A549 (cell line): Measurements from ENCODE around the gene ATP11A. TPM values are rescaled to one million over a fixed set of nuclear protein-coding genes. Genes with fewer than 3 reads are reported as not detected.

Source experiments
- ATAC-seq, 2 experiments: fragments of 200-7000 bp in 1 of 2; fragments of >200 bp in 1 of 2; cut with Nextera tagmentation in 1 of 2; cut with Tn5 transposase in 1 of 2; 3 replicates each; pipeline versions ENCODE4 v1.8.0 to v1.9.1; 2018 to 2020; ENCODE audit warnings: mild to moderate bottlenecking in 1 of 2, moderate library complexity in 1 of 2
- CTCF ChIA-PET: fragments of 300-600 bp; sonication (Branson Sonifier 250); formaldehyde crosslinking; extraction: SDS; loops from one replicate; lab custom pipeline; 2021; ENCODE audit warnings: antibody characterized with exemption, inconsistent platforms; lab: Yijun Ruan, JAX
- POLR2A ChIA-PET: fragments of 350-600 bp; formaldehyde crosslinking; extraction: SDS; loops from one replicate; lab custom pipeline; 2021; ENCODE audit warnings: antibody characterized with exemption, inconsistent platforms; lab: Yijun Ruan, JAX
- DNase-seq, 2 experiments: peaks; one replicate each; pipeline versions ENCODE4 v3.0.0 to v3.0.0-alpha.2; 2011 to 2016; ENCODE audit warnings: low read depth in 1 of 2, low spot score in 1 of 2
- FAIRE-seq: peaks from 2 replicates; lab custom pipeline; 2011; peaks lifted over from hg19 to GRCh38; lab: Jason Lieb, UNC
- H3K27ac ChIP-seq, 2 experiments: fragments of >200 bp; sonication (Bioruptor Twin); formaldehyde crosslinking; 3 replicates each; pipeline ENCODE4 v1.5.1; 2016 to 2017
- H3K4me1 ChIP-seq: fragments of >200 bp; sonication (Bioruptor Twin); formaldehyde crosslinking; 3 replicates; pipeline ENCODE4 v1.6.1; 2016
- H3K4me2 ChIP-seq: fragments of >200 bp; sonication (Bioruptor Twin); formaldehyde crosslinking; 3 replicates; pipeline ENCODE4 v1.6.1; 2016
- H3K4me3 ChIP-seq: fragments of >200 bp; sonication (Bioruptor Twin); formaldehyde crosslinking; 3 replicates; pipeline ENCODE4 v1.5.1; 2016
- H3K9me3 ChIP-seq: fragments of >200 bp; sonication (Bioruptor Twin); formaldehyde crosslinking; 3 replicates; pipeline ENCODE4 v1.6.1; 2016
- BCL3 ChIP-seq: fragments of >200 bp; sonication (Bioruptor Twin); formaldehyde crosslinking; IDR thresholded peaks from 3 replicates; pipeline ENCODE4 v1.6.1; 2016
- BHLHE40 ChIP-seq: IDR thresholded peaks from 2 replicates; pipeline ENCODE4 v1.6.1; 2012; ENCODE audit warnings: low read depth, low read length, inconsistent platforms
- CBX8 ChIP-seq: fragments of 200-600 bp; sonication (generic); IDR thresholded peaks from 2 replicates; pipeline ENCODE4 v1.6.1; 2016
- CHD2 ChIP-seq: fragments of 150-350 bp; IDR thresholded peaks from 2 replicates; pipeline ENCODE4 v1.6.1; 2014; ENCODE audit warnings: low read length; ENCODE audit not compliant: partially characterized antibody
- EHF ChIP-seq: fragments of 250-450 bp; sonication (Bioruptor Pico); IDR thresholded peaks from 2 replicates; pipeline ENCODE4 v1.5.0; 2020; ENCODE audit warnings: mild to moderate bottlenecking
- ELK1 ChIP-seq: fragments of 150-350 bp; IDR thresholded peaks from 2 replicates; pipeline ENCODE4 v1.6.1; 2014; ENCODE audit warnings: low read depth, mild to moderate bottlenecking, low read length
- EP300 ChIP-seq, 2 experiments: fragments of >200 bp; sonication (Bioruptor Twin); formaldehyde crosslinking; IDR thresholded peaks; 2 replicates in 1 of 2; 3 replicates in 1 of 2; pipeline ENCODE4 v1.6.1; 2016 to 2017
- GATA3 ChIP-seq: IDR thresholded peaks from 2 replicates; pipeline ENCODE4 v1.6.1; 2012; ENCODE audit warnings: borderline replicate concordance
- HDAC2 ChIP-seq: fragments of 200-600 bp; sonication (generic); IDR thresholded peaks from 2 replicates; pipeline ENCODE4 v1.6.1; 2016
- HES2 ChIP-seq: fragments of >200 bp; sonication (Bioruptor Twin); formaldehyde crosslinking; IDR thresholded peaks from 2 replicates; pipeline ENCODE4 v1.6.1; 2016
- HEYL ChIP-seq: fragments of 250-450 bp; sonication (Bioruptor Pico); IDR thresholded peaks from 2 replicates; pipeline ENCODE4 v1.8.0; 2021; ENCODE audit warnings: mild to moderate bottlenecking, moderate library complexity
- HMGXB4 ChIP-seq: fragments of 250-450 bp; sonication (Bioruptor Pico); IDR thresholded peaks from 2 replicates; pipeline ENCODE4 v1.5.0; 2021; ENCODE audit warnings: mild to moderate bottlenecking, moderate library complexity, borderline replicate concordance
- HOXB13 ChIP-seq: fragments of 250-450 bp; sonication (Bioruptor Pico); IDR thresholded peaks from 2 replicates; pipeline ENCODE4 v1.5.0; 2020; ENCODE audit warnings: low read depth, mild to moderate bottlenecking, moderate library complexity
- HOXB5 ChIP-seq: fragments of 250-450 bp; sonication (Bioruptor Pico); IDR thresholded peaks from 2 replicates; pipeline ENCODE4 v1.5.0; 2020; ENCODE audit warnings: mild to moderate bottlenecking, moderate library complexity
- JUNB ChIP-seq: fragments of >200 bp; sonication (Bioruptor Twin); formaldehyde crosslinking; IDR thresholded peaks from 2 replicates; pipeline ENCODE4 v1.6.1; 2016
- PHF8 ChIP-seq: fragments of 200-600 bp; sonication (generic); IDR thresholded peaks from 2 replicates; pipeline ENCODE4 v1.6.1; 2016; ENCODE audit warnings: low read depth, mild to moderate bottlenecking, antibody characterized with exemption, moderate library complexity, borderline replicate concordance
- RARB ChIP-seq: fragments of 250-450 bp; sonication (Bioruptor Pico); IDR thresholded peaks from 2 replicates; pipeline ENCODE4 v1.8.0; 2021; ENCODE audit warnings: mild to moderate bottlenecking, moderate library complexity
- SMC3 ChIP-seq: fragments of >200 bp; sonication (Bioruptor Twin); formaldehyde crosslinking; IDR thresholded peaks from 3 replicates; pipeline ENCODE4 v1.6.1; 2018; ENCODE audit warnings: inconsistent platforms
- TP53 ChIP-seq: fragments of 250-450 bp; sonication (Bioruptor Pico); IDR thresholded peaks from 2 replicates; pipeline ENCODE4 v1.5.0; 2021; ENCODE audit warnings: mild to moderate bottlenecking, moderate library complexity
- USF2 ChIP-seq: fragments of 450-650 bp; IDR thresholded peaks from 2 replicates; pipeline ENCODE4 v1.6.1; 2014; ENCODE audit warnings: antibody characterized with exemption
- ZC3H11A ChIP-seq: fragments of 450-650 bp; IDR thresholded peaks from 2 replicates; pipeline ENCODE4 v1.6.1; 2014; ENCODE audit warnings: antibody characterized with exemption, mild to moderate bottlenecking
- ZSCAN20 ChIP-seq: fragments of 250-450 bp; sonication (Bioruptor Pico); IDR thresholded peaks from 2 replicates; pipeline ENCODE4 v1.8.0; 2022; ENCODE audit warnings: mild to moderate bottlenecking, moderate library complexity
- WGBS: methylation state at CpG from one replicate; pipeline ENCODE4 v1.1.6; 2017; ENCODE audit errors: missing lambda C conversion rate; 5-methylcytosine and 5-hydroxymethylcytosine counted together
- polyA plus RNA-seq, 4 experiments: library from polyadenylated mRNA; depleted of rRNA in 3 of 4; stranded (reverse); fragments of >200 nt; fragmentation: RNase III in 1 of 4; extraction: RNeasy Plus Mini Kit Qiagen cat#74134 plus additional on column Dnase treatment in 1 of 4; gene quantifications; 2 replicates in 3 of 4; 3 replicates in 1 of 4; pipeline ENCODE4 v1.2.3, GENCODE V29; 2011 to 2017

ATP11A gene
- polyA plus RNA-seq, 2 of the 4 experiments (the other 2 are of a cell fraction), result 4.1 to 8.0 TPM

GRCh38 chr13:112899281-112900225 lies 209.7 kb downstream of the ATP11A start:
- 91% methylated on average over 18 of the region's 29 CpGs for WGBS
- H3K4me2 ChIP-seq, result no peak overlapping the region
- H3K27ac ChIP-seq, result no peak overlapping the region
- POLR2A ChIA-PET, result no interaction called here
- CTCF ChIA-PET, result interaction anchor here (0.6 kb wide), 1 partner anchor 370 kb away, joined by 3 read pairs; no protein-coding TSS in a partner anchor
- no peak overlapping the region for H3K4me3 ChIP-seq
- FAIRE-seq (no peak), ATAC-seq (no peak), DNase-seq (no peak)
- H3K4me1 ChIP-seq, result no peaks in the 10 kb centered on the region
- TF ChIP-seq RARB (CRISPR knock-in tag) (no peak), HMGXB4 (CRISPR knock-in tag) (no peak), ZC3H11A (no peak), HOXB5 (CRISPR knock-in tag) (no peak), USF2 (no peak), HES2 (no peak), GATA3 (no peak), EP300 (IDR thresholded peaks at IDR 0.05) (no peak), BHLHE40 (no peak), HEYL (CRISPR knock-in tag) (no peak), JUNB (no peak), SMC3 (no peak), HDAC2 (no peak), BCL3 (no peak), CBX8 (no peak), TP53 (CRISPR knock-in tag) (no peak), EHF (no peak), PHF8 (no peak), ZSCAN20 (CRISPR knock-in tag) (no peak), ELK1 (no peak)
- no peaks in the 10 kb centered on the region for H3K9me3 ChIP-seq

- Histone ChIP-seq H3K27ac (no peak overlapping the region), H3K4me3 (no peak overlapping the region), H3K9me3 (no peaks in the 10 kb centered on the region), H3K4me1 (no peaks in the 10 kb centered on the region), H3K4me2 (no peak overlapping the region)
- FAIRE-seq, result no peak
- CTCF ChIA-PET, result interaction anchor here (0.6 to 0.7 kb wide), 2 partner anchors 31 to 371 kb away, joined by 3 read pairs; no protein-coding TSS in a partner anchor
- ATAC-seq, result no peak
- TF ChIP-seq HOXB13, result no peak
- no peak for TF ChIP-seq CHD2
- WGBS, result 71% methylated on average over 9 of the region's 9 CpGs
- DNase-seq, result no peak
- POLR2A ChIA-PET, result no interaction called here
These were observed 210.4 kb downstream of the ATP11A start for GRCh38 chr13:112900226-112900600.
